Panc1 (cell line): ENCODE data around the gene PDS5B. TPM values are rescaled to one million over a fixed set of nuclear protein-coding genes. Genes with fewer than 3 reads are reported as not detected.

ENCODE experiments used
- ATAC-seq: fragments of 200-7000 bp; cut with Tn5 transposase; 2 replicates; pipeline ENCODE4 v1.9.1; 2020; ENCODE audit warnings: mild to moderate bottlenecking, moderate library complexity
- BruUV-seq: library from RNA; stranded (reverse); fragments of 400-500 nt; replicated peaks from 2 replicates; lab custom pipeline; 2021; lab: Mats Ljungman, UMichigan
- CTCF ChIA-PET: fragments of 300-600 bp; sonication (Branson Sonifier 250); formaldehyde crosslinking; loops from one replicate; lab custom pipeline; 2022; ENCODE audit warnings: antibody characterized with exemption; lab: Charles Lee
- POLR2A ChIA-PET: fragments of 300-600 bp; sonication (Branson Sonifier 250); formaldehyde crosslinking; loops from one replicate; lab custom pipeline; 2022; ENCODE audit warnings: antibody characterized with exemption; lab: Charles Lee
- DNase-seq: peaks from one replicate; pipeline ENCODE4 v3.0.0-alpha.2; 2010; ENCODE audit warnings: low read depth, low spot score
- H3K27ac ChIP-seq: 2 replicates; pipeline ENCODE4 v1.5.1; 2011; ENCODE audit warnings: mild to moderate bottlenecking, low read length, inconsistent platforms
- H3K27me3 ChIP-seq: fragments of 200-500 bp; sonication (Bioruptor generic); 2 replicates; pipeline ENCODE4 v1.6.0; 2014; ENCODE audit warnings: low read length, inconsistent platforms; ENCODE audit not compliant: control insufficient read depth, insufficient read depth
- H3K36me3 ChIP-seq: fragments of 200-500 bp; sonication (Bioruptor generic); 2 replicates; pipeline ENCODE4 v1.5.1; 2014; ENCODE audit warnings: inconsistent platforms, mild to moderate bottlenecking, low read length, moderate library complexity; ENCODE audit not compliant: control insufficient read depth, insufficient read depth
- H3K4me1 ChIP-seq: 2 replicates; pipeline ENCODE4 v1.5.1; 2011; ENCODE audit warnings: inconsistent platforms, mild to moderate bottlenecking, low read length, moderate library complexity; ENCODE audit not compliant: control insufficient read depth, insufficient read depth
- H3K4me3 ChIP-seq, 2 experiments: 2 replicates each; pipeline ENCODE4 v1.5.1; 2011 to 2012; ENCODE audit warnings: low read depth in 2 of 2, low read length in 2 of 2, mild to moderate bottlenecking in 2 of 2, inconsistent platforms in 1 of 2, moderate library complexity in 1 of 2
- H3K9me3 ChIP-seq: fragments of 200-500 bp; sonication (Bioruptor generic); 2 replicates; pipeline ENCODE4 v1.5.1; 2014; ENCODE audit warnings: low read depth, mild to moderate bottlenecking, inconsistent platforms, low read length, moderate library complexity; ENCODE audit not compliant: control insufficient read depth, insufficient read depth
- CTCF ChIP-seq: fragments of 450-650 bp; IDR thresholded peaks from 2 replicates; pipeline ENCODE4 v1.5.1; 2017; ENCODE audit warnings: mild to moderate bottlenecking
- POLR2AphosphoS5 ChIP-seq: IDR thresholded peaks from 2 replicates; pipeline ENCODE4 v1.6.1; 2012; ENCODE audit warnings: mild to moderate bottlenecking, low read depth, low read length, moderate library complexity
- REST ChIP-seq, 2 experiments: IDR thresholded peaks; 2 replicates each; pipeline ENCODE4 v1.6.1; 2011 to 2012; ENCODE audit warnings: low read depth in 2 of 2, control low read depth in 1 of 2, low read length in 1 of 2, mild to moderate bottlenecking in 1 of 2, moderate library complexity in 1 of 2; ENCODE audit not compliant: insufficient read depth in 1 of 2
- SIN3A ChIP-seq: IDR thresholded peaks from 2 replicates; pipeline ENCODE4 v1.6.1; 2012; ENCODE audit warnings: low read depth, mild to moderate bottlenecking, low read length, moderate library complexity, borderline replicate concordance; ENCODE audit not compliant: insufficient read depth
- TCF7L2 ChIP-seq: IDR thresholded peaks from 2 replicates; pipeline ENCODE4 v1.6.1; 2011; ENCODE audit warnings: mild to moderate bottlenecking, low read depth, low read length, inconsistent platforms
- in situ Hi-C: cut with HindIII; loops from 2 replicates; pipeline ENCODE4 v1.10.0; 2016; ENCODE audit warnings: low sequenced_read_pairs, low pct_unique_long_range_greater_than_20kb
- intact Hi-C: fragments of 100-400 bp; cut with micrococcal nuclease; formaldehyde crosslinking; loops from one replicate; pipeline ENCODE4 v1.10.0; 2022; ENCODE audit not compliant: unreplicated experiment
- total RNA-seq: library from RNA; stranded (reverse); gene quantifications from one replicate; pipeline ENCODE4 v1.2.1, GENCODE V29; 2021; ENCODE audit not compliant: unreplicated experiment

Gene PDS5B
- total RNA-seq, 1 experiment from 2014 or later = 33.9 TPM

- no peak overlapping the region for H3K27ac ChIP-seq
- H3K4me3 ChIP-seq = no peak overlapping the region
- ATAC-seq (no peak), DNase-seq (no peak)
- no peaks in the 10 kb centered on the region for H3K9me3 ChIP-seq
- TF ChIP-seq POLR2AphosphoS5 (no peak), REST (IDR thresholded peaks at IDR 0.05; ENCODE audit: insufficient read depth in 1 of 2, low read depth in 2 of 2, low read length in 1 of 2) (no peak), TCF7L2 (no peak), CTCF (no peak)
- intact Hi-C loops = no loop called here
- H3K36me3 ChIP-seq = no peaks in the 10 kb centered on the region; the same call in 1 of the 2 replicates
- BruUV-seq = no TSS peak
- in situ Hi-C loops = no loop called here
- no peaks in the 10 kb centered on the region for H3K4me1 ChIP-seq
- ChIA-PET CTCF (no interaction called here), POLR2A (no interaction called here)
- no peaks in the 10 kb centered on the region for H3K27me3 ChIP-seq
Observed at GRCh38 chr13:32761472-32761871, 175.2 kb downstream of the PDS5B start.

GRCh38 chr13:32779119-32779518 lies 192.9 kb downstream of the PDS5B start:
- no peaks in the 10 kb centered on the region for H3K9me3 ChIP-seq
- no peak overlapping the region for H3K4me3 ChIP-seq
- intact Hi-C loops (no loop called here), in situ Hi-C loops (no loop called here)
- CTCF ChIA-PET = no interaction called here
- TF ChIP-seq SIN3A (no peak), TCF7L2 (no peak)
- ATAC-seq (no peak), DNase-seq (no peak)
- H3K27me3 ChIP-seq = no peaks in the 10 kb centered on the region
- no peaks in the 10 kb centered on the region; the same call in 1 of the 2 replicates for H3K4me1 ChIP-seq
- peaks cover 2% of the 10 kb centered on the region; the same call in 1 of the 2 replicates for H3K36me3 ChIP-seq
- no TSS peak for BruUV-seq
- no peak overlapping the region for H3K27ac ChIP-seq
- POLR2A ChIA-PET = interaction anchor here (0.6 kb wide), 1 partner anchor 290 kb away, joined by 3 read pairs; no protein-coding TSS in a partner anchor

DNA sequence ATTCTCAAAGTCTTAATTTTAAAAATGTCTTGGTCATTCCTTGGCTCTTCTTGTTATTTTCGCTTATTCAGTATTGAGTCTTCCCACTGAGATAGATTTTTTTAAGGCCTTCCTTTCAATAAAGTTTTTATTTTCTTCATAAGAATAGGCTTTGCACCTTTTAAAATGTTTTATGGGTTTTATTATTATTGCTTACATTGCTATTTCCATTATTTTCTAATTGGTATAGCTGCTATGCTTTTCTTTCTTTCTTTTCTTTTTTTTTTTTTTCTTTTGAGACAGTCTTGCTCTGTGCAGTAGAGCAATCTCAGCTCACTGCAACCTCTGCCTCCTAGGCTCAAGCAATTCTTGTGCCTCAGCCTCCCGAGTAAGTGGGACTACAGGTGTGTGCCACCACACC lies 195.7 kb downstream of the PDS5B start:
- no TSS peak for BruUV-seq

More for the DNA sequence above, 195.7 kb downstream of the PDS5B start:
- Histone ChIP-seq H3K9me3 (no peaks in the 10 kb centered on the region), H3K4me1 (no peaks in the 10 kb centered on the region; the same call in 1 of the 2 replicates), H3K36me3 (no peaks in the 10 kb centered on the region), H3K4me3 (no peak overlapping the region), H3K27me3 (no peaks in the 10 kb centered on the region), H3K27ac (no peak overlapping the region)
- ChIA-PET POLR2A (interaction anchor here (0.7 kb wide), 1 partner anchor 17 kb away, joined by 5 read pairs; no protein-coding TSS in a partner anchor), CTCF (no interaction called here)
- DNase-seq = no peak
- intact Hi-C loops = no loop called here
- in situ Hi-C loops = no loop called here
- ATAC-seq = no peak
- no peak for TF ChIP-seq POLR2AphosphoS5
- TF ChIP-seq TCF7L2 = no peak
- no peak for TF ChIP-seq SIN3A
- no peak for TF ChIP-seq REST (IDR thresholded peaks at IDR 0.05; ENCODE audit: insufficient read depth in 1 of 2, low read depth in 2 of 2, low read length in 1 of 2)
- no peak for TF ChIP-seq CTCF
